Epithelial cell of esophagus (primary cell): ENCODE measurements around the gene G3BP1.

Source experiments
- DNase-seq: peaks from one replicate; pipeline ENCODE4 v3.0.0; 2010; ENCODE audit warnings: low read depth
- H3K4me3 ChIP-seq: 2 replicates; pipeline ENCODE4 v1.5.1; 2011; ENCODE audit warnings: mild to moderate bottlenecking, low read length, control low read depth
- CTCF ChIP-seq: IDR thresholded peaks from 2 replicates; pipeline ENCODE4 v1.5.1; 2011; ENCODE audit warnings: low read depth, mild to moderate bottlenecking, low read length, control low read depth, inconsistent platforms; ENCODE audit not compliant: insufficient read depth; ENCODE audit errors: missing control alignments

G3BP1 gene

GRCh38 chr5:151740958-151741373 is 30.8 kb upstream of the G3BP1 start:
- TF ChIP-seq CTCF, result no peak
- DNase-seq, result peak; percentile 60
- no peak overlapping the region for H3K4me3 ChIP-seq

- no peak for TF ChIP-seq CTCF
- DNase-seq, result peak; percentile 89
- H3K4me3 ChIP-seq, result no peak overlapping the region
These were observed 29.9 kb upstream of the G3BP1 start for GRCh38 chr5:151741678-151742423.

- H3K4me3 ChIP-seq, result no peak overlapping the region
- peak; percentile 65 for DNase-seq
- peak; percentile 68 for TF ChIP-seq CTCF
These were observed 28.9 kb upstream of the G3BP1 start for GRCh38 chr5:151742870-151743294.

GRCh38 chr5:151743530-151743929 is 28.2 kb upstream of the G3BP1 start:
- H3K4me3 ChIP-seq, result no peak overlapping the region
- no peak for TF ChIP-seq CTCF
- DNase-seq, result no peak

- no peak for TF ChIP-seq CTCF
- peak; percentile 98 for DNase-seq
- H3K4me3 ChIP-seq, result no peak overlapping the region
These were observed 26.6 kb upstream of the G3BP1 start for GRCh38 chr5:151745071-151745705.

- DNase-seq, result no peak
- H3K4me3 ChIP-seq, result no peak overlapping the region
- no peak for TF ChIP-seq CTCF
These were observed 21.6 kb upstream of the G3BP1 start for GRCh38 chr5:151750121-151750520.

- peak; percentile 75 for DNase-seq
- H3K4me3 ChIP-seq, result no peak overlapping the region
- TF ChIP-seq CTCF, result no peak
These were observed 20.7 kb upstream of the G3BP1 start for GRCh38 chr5:151751091-151751490.
